ENCODE measurements around the gene DMRTB1.

- TF ChIP-seq POLR2A (IDR thresholded peaks at IDR 0.05) (no peak), CTCF (IDR thresholded peaks at IDR 0.05) (no peak), POLR2AphosphoS5 (IDR thresholded peaks at IDR 0.05) (no peak), EP300 (IDR thresholded peaks at IDR 0.05) (no peak)
These were observed 45.8 kb upstream of the DMRTB1 start for GRCh38 chr1:53413175-53414001.

Measured in upper lobe of left lung (tissue), 4 donors.